ENCODE data around the gene MASTL.

MASTL gene

DNA sequence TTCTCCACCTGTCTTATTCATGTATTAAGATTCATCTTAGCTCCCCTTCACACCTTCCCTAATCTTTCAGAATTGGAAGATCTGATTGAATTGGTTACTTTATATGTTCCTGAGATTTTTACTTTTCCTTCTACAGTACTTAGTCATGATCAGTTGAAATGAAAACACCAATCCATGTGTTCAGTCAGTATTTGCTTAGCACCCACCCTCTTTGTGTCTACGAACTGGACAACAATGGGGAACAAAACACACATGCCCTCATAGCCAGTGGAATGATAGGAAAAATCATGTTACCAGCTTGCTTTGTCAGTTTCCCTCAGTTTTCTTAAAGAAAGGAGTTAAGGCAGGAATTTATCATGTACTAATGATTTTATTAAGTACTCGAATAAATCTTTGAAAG, 2.0 kb downstream of the MASTL start:
- Histone ChIP-seq H3K27me3 (ENCODE audit: insufficient read depth, poor library complexity, severe bottlenecking) (no peaks in the 10 kb centered on the region), H3K27ac (replicated peaks) (no peak overlapping the region), H3K4me3 (replicated peaks; ENCODE audit: insufficient read depth, low read length) (peak overlapping the region; percentile 53)
- TF ChIP-seq SPI1 (IDR thresholded peaks at IDR 0.05; ENCODE audit: borderline replicate concordance, low read depth) (no peak), POLR2AphosphoS5 (IDR thresholded peaks at IDR 0.05; ENCODE audit: low read depth) (no peak), GABPA (IDR thresholded peaks at IDR 0.05; ENCODE audit: low read depth) (no peak)
- TF ChIP-seq, protein P1, sequence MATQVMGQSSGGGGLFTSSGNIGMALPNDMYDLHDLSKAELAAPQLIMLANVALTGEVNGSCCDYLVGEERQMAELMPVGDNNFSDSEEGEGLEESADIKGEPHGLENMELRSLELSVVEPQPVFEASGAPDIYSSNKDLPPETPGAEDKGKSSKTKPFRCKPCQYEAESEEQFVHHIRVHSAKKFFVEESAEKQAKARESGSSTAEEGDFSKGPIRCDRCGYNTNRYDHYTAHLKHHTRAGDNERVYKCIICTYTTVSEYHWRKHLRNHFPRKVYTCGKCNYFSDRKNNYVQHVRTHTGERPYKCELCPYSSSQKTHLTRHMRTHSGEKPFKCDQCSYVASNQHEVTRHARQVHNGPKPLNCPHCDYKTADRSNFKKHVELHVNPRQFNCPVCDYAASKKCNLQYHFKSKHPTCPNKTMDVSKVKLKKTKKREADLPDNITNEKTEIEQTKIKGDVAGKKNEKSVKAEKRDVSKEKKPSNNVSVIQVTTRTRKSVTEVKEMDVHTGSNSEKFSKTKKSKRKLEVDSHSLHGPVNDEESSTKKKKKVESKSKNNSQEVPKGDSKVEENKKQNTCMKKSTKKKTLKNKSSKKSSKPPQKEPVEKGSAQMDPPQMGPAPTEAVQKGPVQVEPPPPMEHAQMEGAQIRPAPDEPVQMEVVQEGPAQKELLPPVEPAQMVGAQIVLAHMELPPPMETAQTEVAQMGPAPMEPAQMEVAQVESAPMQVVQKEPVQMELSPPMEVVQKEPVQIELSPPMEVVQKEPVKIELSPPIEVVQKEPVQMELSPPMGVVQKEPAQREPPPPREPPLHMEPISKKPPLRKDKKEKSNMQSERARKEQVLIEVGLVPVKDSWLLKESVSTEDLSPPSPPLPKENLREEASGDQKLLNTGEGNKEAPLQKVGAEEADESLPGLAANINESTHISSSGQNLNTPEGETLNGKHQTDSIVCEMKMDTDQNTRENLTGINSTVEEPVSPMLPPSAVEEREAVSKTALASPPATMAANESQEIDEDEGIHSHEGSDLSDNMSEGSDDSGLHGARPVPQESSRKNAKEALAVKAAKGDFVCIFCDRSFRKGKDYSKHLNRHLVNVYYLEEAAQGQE (IDR thresholded peaks at IDR 0.05; ENCODE audit: insufficient replicate concordance, low read depth) = no peak
- TF ChIP-seq, protein P2, sequence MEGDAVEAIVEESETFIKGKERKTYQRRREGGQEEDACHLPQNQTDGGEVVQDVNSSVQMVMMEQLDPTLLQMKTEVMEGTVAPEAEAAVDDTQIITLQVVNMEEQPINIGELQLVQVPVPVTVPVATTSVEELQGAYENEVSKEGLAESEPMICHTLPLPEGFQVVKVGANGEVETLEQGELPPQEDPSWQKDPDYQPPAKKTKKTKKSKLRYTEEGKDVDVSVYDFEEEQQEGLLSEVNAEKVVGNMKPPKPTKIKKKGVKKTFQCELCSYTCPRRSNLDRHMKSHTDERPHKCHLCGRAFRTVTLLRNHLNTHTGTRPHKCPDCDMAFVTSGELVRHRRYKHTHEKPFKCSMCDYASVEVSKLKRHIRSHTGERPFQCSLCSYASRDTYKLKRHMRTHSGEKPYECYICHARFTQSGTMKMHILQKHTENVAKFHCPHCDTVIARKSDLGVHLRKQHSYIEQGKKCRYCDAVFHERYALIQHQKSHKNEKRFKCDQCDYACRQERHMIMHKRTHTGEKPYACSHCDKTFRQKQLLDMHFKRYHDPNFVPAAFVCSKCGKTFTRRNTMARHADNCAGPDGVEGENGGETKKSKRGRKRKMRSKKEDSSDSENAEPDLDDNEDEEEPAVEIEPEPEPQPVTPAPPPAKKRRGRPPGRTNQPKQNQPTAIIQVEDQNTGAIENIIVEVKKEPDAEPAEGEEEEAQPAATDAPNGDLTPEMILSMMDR (IDR thresholded peaks at IDR 0.05; ENCODE audit: insufficient read depth, low read length) = no peak
- no peak for DNase-seq (ENCODE audit: low read depth in 1 of 2, low spot score in 1 of 2)

DNA sequence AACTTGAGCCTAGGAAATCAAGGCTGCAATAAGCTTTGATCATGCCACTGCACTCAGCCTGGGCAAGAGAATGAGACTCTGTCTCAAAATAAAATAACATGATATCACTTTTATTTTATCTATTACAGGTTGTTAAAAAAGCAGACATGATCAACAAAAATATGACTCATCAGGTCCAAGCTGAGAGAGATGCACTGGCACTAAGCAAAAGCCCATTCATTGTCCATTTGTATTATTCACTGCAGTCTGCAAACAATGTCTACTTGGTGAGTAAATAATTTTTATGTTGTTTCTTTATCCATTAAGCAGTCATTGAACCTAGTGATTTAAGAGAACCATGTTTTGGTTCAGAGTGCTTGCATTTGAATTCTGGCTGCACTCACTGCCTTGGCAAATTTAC, 3.3 kb downstream of the MASTL start:
- TF ChIP-seq GABPA (IDR thresholded peaks at IDR 0.05; ENCODE audit: low read depth) (no peak), POLR2AphosphoS5 (IDR thresholded peaks at IDR 0.05; ENCODE audit: low read depth) (no peak), SPI1 (IDR thresholded peaks at IDR 0.05; ENCODE audit: borderline replicate concordance, low read depth) (no peak)
- TF ChIP-seq, protein P2 (IDR thresholded peaks at IDR 0.05; ENCODE audit: insufficient read depth, low read length) = no peak
- TF ChIP-seq, protein P1 (IDR thresholded peaks at IDR 0.05; ENCODE audit: insufficient replicate concordance, low read depth) = no peak
- DNase-seq (ENCODE audit: low read depth in 1 of 2, low spot score in 1 of 2) = no peak
- Histone ChIP-seq H3K4me3 (replicated peaks; ENCODE audit: insufficient read depth, low read length) (no peak overlapping the region), H3K27ac (replicated peaks) (no peak overlapping the region), H3K27me3 (ENCODE audit: insufficient read depth, poor library complexity, severe bottlenecking) (no peaks in the 10 kb centered on the region)

DNA sequence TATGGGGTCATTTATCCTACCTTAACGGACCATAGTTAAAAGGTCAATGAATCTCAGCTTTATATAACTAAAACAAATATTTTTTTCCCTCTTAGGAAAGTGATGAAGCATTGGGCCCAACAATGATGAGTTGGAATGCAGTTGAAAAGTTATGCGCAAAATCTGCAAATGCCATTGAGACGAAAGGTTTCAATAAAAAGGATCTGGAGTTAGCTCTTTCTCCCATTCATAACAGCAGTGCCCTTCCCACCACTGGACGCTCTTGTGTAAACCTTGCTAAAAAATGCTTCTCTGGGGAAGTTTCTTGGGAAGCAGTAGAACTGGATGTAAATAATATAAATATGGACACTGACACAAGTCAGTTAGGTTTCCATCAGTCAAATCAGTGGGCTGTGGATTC, 14.7 kb downstream of the MASTL start:
- no peaks in the 10 kb centered on the region for H3K27me3 ChIP-seq (ENCODE audit: insufficient read depth, poor library complexity, severe bottlenecking)
- TF ChIP-seq POLR2AphosphoS5 (IDR thresholded peaks at IDR 0.05; ENCODE audit: low read depth) = no peak
- TF ChIP-seq GABPA (IDR thresholded peaks at IDR 0.05; ENCODE audit: low read depth) = no peak
- TF ChIP-seq, protein P2 (IDR thresholded peaks at IDR 0.05; ENCODE audit: insufficient read depth, low read length) = no peak
- TF ChIP-seq SPI1 (IDR thresholded peaks at IDR 0.05; ENCODE audit: borderline replicate concordance, low read depth) = no peak
- TF ChIP-seq, protein P1 (IDR thresholded peaks at IDR 0.05; ENCODE audit: insufficient replicate concordance, low read depth) = no peak
- H3K27ac ChIP-seq (replicated peaks) = no peak overlapping the region
- no peak for DNase-seq (ENCODE audit: low read depth in 1 of 2, low spot score in 1 of 2)
- H3K4me3 ChIP-seq (replicated peaks; ENCODE audit: insufficient read depth, low read length) = no peak overlapping the region

Measured in HL-60 (cell line).